K562 (cell line): ENCODE measurements around the gene LRRC71. TPM values are rescaled to one million over a fixed set of nuclear protein-coding genes. Genes with fewer than 3 reads are reported as not detected.

Experiments
- ATAC-seq: fragments of 200-7000 bp; cut with Tn5 transposase; 3 replicates; pipeline ENCODE4 v1.9.1; 2020; ENCODE audit warnings: moderate library complexity
- BruUV-seq: library from RNA; stranded (reverse); fragments of 400-500 nt; replicated peaks from 2 replicates; lab custom pipeline; 2021; lab: Mats Ljungman, UMichigan
- CTCF ChIA-PET: fragments of 300-600 bp; formaldehyde crosslinking; extraction: SDS; loops from one replicate; lab custom pipeline; 2021; ENCODE audit warnings: low intra/inter-chr PET ratio; lab: Yijun Ruan, JAX
- POLR2A ChIA-PET: fragments of 300-600, 350-650 bp; sonication (Branson Sonifier 250); formaldehyde crosslinking; extraction: SDS; loops from one replicate; lab custom pipeline; 2021; ENCODE audit warnings: antibody characterized with exemption, inconsistent platforms; lab: Yijun Ruan, JAX
- DNase-seq, 4 experiments: peaks; one replicate each; pipeline versions ENCODE4 v3.0.0 to v3.0.0-alpha.2; 2011 to 2018; ENCODE audit warnings: low spot score in 3 of 4, mixed read lengths in 3 of 4; ENCODE audit errors: extremely low read depth in 1 of 4
- FAIRE-seq: peaks from 2 replicates; lab custom pipeline; 2011; peaks lifted over from hg19 to GRCh38; lab: Jason Lieb, UNC
- H2AFZ ChIP-seq: 2 replicates; pipeline ENCODE4 v1.6.0; 2011; ENCODE audit warnings: low read depth, low read length, control low read depth, inconsistent platforms
- H3K27ac ChIP-seq: fragments of 200-600 bp; 3 replicates; pipeline ENCODE4 v1.8.0; 2011; ENCODE audit warnings: low read depth, mild to moderate bottlenecking, control low read depth, inconsistent platforms, low read length, moderate library complexity, mixed read lengths; ENCODE audit errors: extremely low read depth
- H3K27me3 ChIP-seq, 2 experiments: fragments of 300-600 bp in 1 of 2; 2 replicates in 1 of 2; 3 replicates in 1 of 2; pipeline versions ENCODE4 v1.6.0 to v1.8.0; 2011; ENCODE audit warnings: inconsistent platforms in 2 of 2, low read length in 2 of 2, mild to moderate bottlenecking in 1 of 2, mixed read lengths in 1 of 2, moderate library complexity in 1 of 2; ENCODE audit not compliant: control insufficient read depth in 2 of 2, insufficient read depth in 2 of 2
- H3K36me3 ChIP-seq: fragments of 300-600 bp; 3 replicates; pipeline ENCODE4 v1.8.0; 2011; ENCODE audit warnings: mild to moderate bottlenecking, low read length, inconsistent platforms; ENCODE audit not compliant: control insufficient read depth, insufficient read depth
- H3K4me1 ChIP-seq, 2 experiments: fragments of 200-600 bp in 1 of 2; replicated peaks in 1 of 2; 2 replicates in 1 of 2; 3 replicates in 1 of 2; pipeline versions ENCODE4 v1.5.1 to v1.8.0; 2011; ENCODE audit warnings: inconsistent platforms in 2 of 2, low read length in 2 of 2, mild to moderate bottlenecking in 1 of 2, mixed read lengths in 1 of 2, moderate library complexity in 1 of 2; ENCODE audit not compliant: control insufficient read depth in 2 of 2, insufficient read depth in 2 of 2
- H3K4me2 ChIP-seq: 2 replicates; pipeline ENCODE4 v1.6.1; 2011; ENCODE audit warnings: low read length, control low read depth, inconsistent platforms, mixed read lengths; ENCODE audit not compliant: insufficient read depth
- H3K4me3 ChIP-seq: fragments of 200-600 bp; sonication (generic), shearing (Covaris generic); 2 replicates; pipeline ENCODE4 v1.5.1; 2016; ENCODE audit warnings: control low read depth, inconsistent platforms
- H3K79me2 ChIP-seq: fragments of 200-600 bp; 3 replicates; pipeline ENCODE4 v1.8.0; 2011; ENCODE audit warnings: low read length, inconsistent platforms; ENCODE audit not compliant: control insufficient read depth, insufficient read depth
- H3K9ac ChIP-seq, 2 experiments: 2 replicates each; pipeline versions ENCODE4 v1.6.0 to v1.6.1; 2011; ENCODE audit warnings: low read depth in 2 of 2, low read length in 2 of 2, control low read depth in 1 of 2, inconsistent platforms in 1 of 2, mild to moderate bottlenecking in 1 of 2, mixed read lengths in 1 of 2; ENCODE audit not compliant: insufficient read depth in 1 of 2
- H3K9me1 ChIP-seq: one replicate; pipeline ENCODE4 v1.6.0; 2011; ENCODE audit warnings: inconsistent platforms, mild to moderate bottlenecking, low read length, moderate library complexity; ENCODE audit not compliant: control insufficient read depth, insufficient read depth
- H3K9me3 ChIP-seq: replicated peaks from 2 replicates; pipeline ENCODE4 v1.5.1; 2011; ENCODE audit warnings: low read depth, low read length, inconsistent platforms; ENCODE audit not compliant: control insufficient read depth, insufficient read depth
- H4K20me1 ChIP-seq: replicated peaks from 2 replicates; pipeline ENCODE4 v1.6.1; 2011; ENCODE audit warnings: low read length, inconsistent platforms, mixed read lengths; ENCODE audit not compliant: control insufficient read depth, insufficient read depth
- HLTF ChIP-seq: fragments of 450-650 bp; IDR thresholded peaks from 2 replicates; pipeline ENCODE4 v1.6.1; 2016
- KLF13 ChIP-seq: fragments of 450-650 bp; IDR thresholded peaks from 2 replicates; pipeline ENCODE4 v1.6.1; 2016; ENCODE audit warnings: missing genetic modification characterization, low read depth, mild to moderate bottlenecking, missing compliant biosample characterization, moderate library complexity, borderline replicate concordance
- NCOA1 ChIP-seq: fragments of 450-650 bp; IDR thresholded peaks from 2 replicates; pipeline ENCODE4 v1.6.1; 2016; ENCODE audit warnings: low read depth
- SMAD3 ChIP-seq: fragments of 450-650 bp; formaldehyde crosslinking; conservative IDR thresholded peaks from 2 replicates; pipeline ENCODE4 v1.4.0; 2020; ENCODE audit warnings: mild to moderate bottlenecking
- SMAD4 ChIP-seq: fragments of 250-450 bp; sonication (Bioruptor Pico); conservative IDR thresholded peaks from 2 replicates; pipeline ENCODE4 v1.8.0; 2021; ENCODE audit warnings: inconsistent platforms, mild to moderate bottlenecking, moderate library complexity
- THRA ChIP-seq: fragments of 450-650 bp; IDR thresholded peaks from 2 replicates; pipeline ENCODE4 v1.6.1; 2017; ENCODE audit warnings: mild to moderate bottlenecking, moderate library complexity
- ZNF165 ChIP-seq: fragments of 250-450 bp; sonication (Bioruptor Pico); IDR thresholded peaks from 2 replicates; pipeline ENCODE4 v1.4.0; 2020; ENCODE audit warnings: borderline replicate concordance
- ZNF586 ChIP-seq: fragments of 450-650 bp; formaldehyde crosslinking; conservative IDR thresholded peaks from 2 replicates; pipeline ENCODE4 v1.4.0; 2020; ENCODE audit warnings: mild to moderate bottlenecking, moderate library complexity
- ZNF77 ChIP-seq: fragments of 250-450 bp; sonication (Bioruptor Pico); IDR thresholded peaks from 2 replicates; pipeline ENCODE4 v1.5.0; 2020
- ZNF785 ChIP-seq: fragments of 250-450 bp; sonication (Bioruptor Pico); IDR thresholded peaks from 2 replicates; pipeline ENCODE4 v1.4.0; 2020; ENCODE audit warnings: mild to moderate bottlenecking
- WGBS: fragments of 100-300 bp; shearing (Covaris generic); methylation state at CpG from one replicate; pipeline ENCODE4 v1.1.6; 2016; ENCODE audit warnings: low coverage, mixed read lengths; ENCODE audit not compliant: insufficient coverage; ENCODE audit errors: missing lambda C conversion rate; 5-methylcytosine and 5-hydroxymethylcytosine counted together
- in situ Hi-C: fragments of 300-500 bp; cut with MboI; formaldehyde crosslinking; loops from 4 replicates; pipeline ENCODE4 v1.15.0; 2018; ENCODE audit warnings: inconsistent platforms, mixed read lengths
- intact Hi-C: fragments of 100-400 bp; cut with micrococcal nuclease; formaldehyde crosslinking; loops from 2 replicates; pipeline ENCODE4 v1.14.2; 2022
- polyA plus RNA-seq, 8 experiments: library from polyadenylated mRNA; depleted of rRNA in 4 of 8; stranded (reverse) in 5 of 8; unstranded in 3 of 8; fragments of >200 nt; fragmentation: Nextera tagmentation in 2 of 8; fragmentation: Illumina TruSeq in 1 of 8; extraction: Ambion mirVana in 2 of 8; extraction: Trizol in 1 of 8; gene quantifications; 2 replicates each; pipeline versions ENCODE4 v1.2.1 to v1.2.3, GENCODE V29; 2011 to 2014; ENCODE audit warnings: inconsistent platforms in 1 of 8, missing spikeins in 1 of 8
- total RNA-seq, 7 experiments: library from RNA; depleted of rRNA in 6 of 7; stranded (reverse); fragments of >200 nt in 6 of 7; fragmentation: Illumina TruSeq in 2 of 7; extraction: Trizol in 2 of 7; gene quantifications; 2 replicates each; pipeline versions ENCODE4 v1.2.1 to v1.2.3, GENCODE V29; 2011 to 2021; ENCODE audit warnings: low replicate concordance in 1 of 7
- TF ChIP-seq, protein P1 (sequence below): IDR thresholded peaks from 2 replicates; pipeline ENCODE4 v1.6.1; 2011; ENCODE audit not compliant: insufficient read length; ENCODE audit errors: extremely low read depth

Gene LRRC71
- total and polyA plus RNA-seq, 9 of the 15 experiments (the other 6 are each of a cell fraction or from before 2014, with no cell fraction given) = 0.06 to 1.2 (median 0.51) TPM; not detected in 1

- Histone ChIP-seq H2AFZ (no peak overlapping the region), H3K4me3 (no peak overlapping the region), H3K9me1 (no peaks in the 10 kb centered on the region), H3K27ac (no peak overlapping the region), H3K27me3 (no peaks in the 10 kb centered on the region), H3K9ac (no peak overlapping the region; a peak in 1 of 4 replicates), H3K36me3 (no peaks in the 10 kb centered on the region), H3K79me2 (no peaks in the 10 kb centered on the region), H4K20me1 (no peaks in the 10 kb centered on the region; the same call in 1 of the 2 replicates), H3K4me2 (no peak overlapping the region), H3K4me1 (peaks cover 13 to 14% of the 10 kb centered on the region in 2 experiments; a peak in 4 of 5 replicates), H3K9me3 (no peaks in the 10 kb centered on the region)
- ChIA-PET CTCF (no interaction called here), POLR2A (interaction anchor here (0.6 to 1.3 kb wide), 2 partner anchors 16 to 117 kb away, joined by 4 to 5 read pairs; no protein-coding TSS in a partner anchor)
- FAIRE-seq = no peak
- ATAC-seq = no peak
- BruUV-seq = no TSS peak
- in situ Hi-C loops = no loop called here
- 21% methylated on average over 4 of the region's 4 CpGs for WGBS
- no peak for DNase-seq
- intact Hi-C loops = no loop called here
- TF ChIP-seq KLF13 (tag) = no peak
- TF ChIP-seq ZNF785 (CRISPR knock-in tag) = no peak
- TF ChIP-seq ZNF586 (CRISPR knock-in tag) = no peak
- no peak for TF ChIP-seq HLTF
- no peak for TF ChIP-seq NCOA1
- TF ChIP-seq, protein P1, sequence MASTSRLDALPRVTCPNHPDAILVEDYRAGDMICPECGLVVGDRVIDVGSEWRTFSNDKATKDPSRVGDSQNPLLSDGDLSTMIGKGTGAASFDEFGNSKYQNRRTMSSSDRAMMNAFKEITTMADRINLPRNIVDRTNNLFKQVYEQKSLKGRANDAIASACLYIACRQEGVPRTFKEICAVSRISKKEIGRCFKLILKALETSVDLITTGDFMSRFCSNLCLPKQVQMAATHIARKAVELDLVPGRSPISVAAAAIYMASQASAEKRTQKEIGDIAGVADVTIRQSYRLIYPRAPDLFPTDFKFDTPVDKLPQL = no peak
- no peak for TF ChIP-seq ZNF77 (CRISPR knock-in tag)
- TF ChIP-seq SMAD4 (CRISPR knock-in tag) = no peak
- no peak for TF ChIP-seq SMAD3 (CRISPR knock-in tag)
- no peak for TF ChIP-seq ZNF165 (CRISPR knock-in tag)
- no peak for TF ChIP-seq THRA
These were observed 10.1 kb downstream of the LRRC71 start for GRCh38 chr1:156930483-156930882.
